Peyer's patch (tissue), 4 donors: Measurements from ENCODE around the gene AP4E1.
"Not testable (repeated sequence)": the region's sequence is repeated elsewhere in the genome, so short reads cannot be mapped to it uniquely, and the experiment has no call there.

ENCODE experiments used
- CTCF ChIP-seq, 6 experiments: fragments of 450-650 bp in 4 of 6; fragments of 200-600 bp in 2 of 6; sonication (generic) in 1 of 6; IDR thresholded peaks; one replicate each; pipeline ENCODE4 v1.5.1; 2017 to 2019; ENCODE audit warnings: antibody characterized with exemption in 6 of 6, mild to moderate bottlenecking in 3 of 6, moderate library complexity in 1 of 6
- POLR2A ChIP-seq, 2 donors: fragments of 450-650 bp; IDR thresholded peaks; one replicate each; pipeline ENCODE4 v1.5.1; 2017; ENCODE audit warnings: antibody characterized with exemption in 2 of 2, mild to moderate bottlenecking in 2 of 2, moderate library complexity in 2 of 2

- not testable (repeated sequence) for TF ChIP-seq CTCF, POLR2A (IDR thresholded peaks at IDR 0.05)
These were observed 33.2 kb upstream of the AP4E1 start for GRCh38 chr15:50875238-50875637.
